Measurements from ENCODE around the gene GOSR2. TPM values are rescaled to one million over a fixed set of nuclear protein-coding genes. Genes with fewer than 3 reads are reported as not detected.
"Not testable (repeated sequence)": the region's sequence is repeated elsewhere in the genome, so short reads cannot be mapped to it uniquely, and the experiment has no call there.

Gene GOSR2
- total RNA-seq, 1 experiment from 2014 or later: 49.4 TPM

DNA sequence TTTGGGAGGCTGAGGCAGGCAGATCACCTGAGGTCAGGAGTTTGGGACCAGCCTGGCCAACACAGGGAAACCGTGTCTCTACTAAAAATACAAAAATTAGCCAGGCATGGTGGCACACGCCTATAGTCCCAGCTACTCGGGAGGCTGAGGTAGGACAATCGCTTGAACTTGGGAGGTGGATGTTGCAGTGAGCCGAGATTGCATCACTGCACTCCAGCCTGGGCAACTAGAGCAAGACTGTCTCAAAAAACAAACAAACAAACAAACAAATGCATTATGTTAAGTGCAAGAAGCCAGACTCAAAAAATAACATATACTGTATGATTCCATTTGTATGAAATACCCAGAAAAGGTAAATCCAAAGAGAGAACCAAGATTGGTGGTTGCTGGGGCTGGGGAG is 65.0 kb downstream of the GOSR2 start:
- DNase-seq (ENCODE audit: low read depth): not testable (repeated sequence)

DNA sequence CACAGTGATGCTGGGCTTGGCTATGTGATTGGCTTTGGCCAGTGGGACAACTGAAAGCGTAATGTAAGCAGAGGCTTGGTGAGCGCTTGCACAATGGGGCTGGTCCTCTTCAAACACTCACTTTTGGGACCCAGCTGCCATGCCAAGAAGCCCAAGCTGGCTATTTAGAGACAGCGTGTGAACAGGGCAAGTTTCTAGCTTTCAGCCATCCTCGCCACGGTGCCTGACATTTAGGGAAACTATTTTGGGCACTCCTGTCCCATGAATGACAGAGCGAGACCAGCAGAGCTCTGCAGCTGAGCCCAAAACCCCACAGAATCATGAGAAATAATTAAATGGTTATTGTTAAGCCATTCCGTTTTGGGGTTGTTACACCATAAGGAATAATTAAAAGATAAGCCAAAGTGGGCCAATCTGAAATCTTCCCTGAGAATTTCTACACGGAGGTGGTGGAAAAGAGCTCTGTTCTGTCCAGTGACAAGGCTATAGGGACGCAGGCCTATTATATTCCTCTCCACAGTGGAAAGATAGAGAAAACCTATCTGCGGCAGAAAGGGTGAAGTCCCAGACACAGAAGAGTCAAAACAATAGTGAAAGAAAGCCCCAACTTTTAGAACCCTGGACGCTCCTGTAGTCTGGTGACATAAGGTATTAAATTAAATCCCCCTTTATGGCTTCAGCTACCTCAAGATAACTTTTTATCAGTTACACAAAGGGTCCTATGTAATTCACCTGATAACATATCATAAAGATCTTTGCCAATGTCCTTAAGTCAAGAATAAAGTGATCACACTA is 66.9 kb downstream of the GOSR2 start:
- DNase-seq (ENCODE audit: low read depth): no peak

DNA sequence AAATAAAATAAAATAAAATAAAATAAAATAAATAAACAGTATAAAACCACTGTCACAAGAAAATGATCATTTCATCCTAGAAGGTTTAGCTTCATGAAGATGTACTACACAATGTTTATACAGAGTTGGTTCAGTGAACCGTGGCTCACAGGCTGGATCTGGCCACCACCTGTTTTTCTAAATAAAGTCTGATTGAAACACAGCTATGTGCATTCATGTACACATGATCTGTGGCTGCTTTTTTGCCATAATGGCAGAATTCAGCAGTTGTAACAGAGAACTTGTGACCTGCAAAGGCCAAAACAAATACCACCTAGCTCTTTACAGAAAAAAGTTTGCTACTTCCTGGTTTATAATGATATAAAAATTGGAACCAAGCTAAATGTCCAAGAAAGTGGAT is 68.7 kb downstream of the GOSR2 start:
- DNase-seq (ENCODE audit: low read depth): no peak

Small RNAs within 50 kb of the gene (small RNA-seq; reads per million reads assigned to genes)
- gene MIR5089 (not detected), gene RNU6ATAC3P (not detected)

Other genes with a start within 250 kb of the GOSR2 start
- 3.2 and 4.1 TPM in 2 replicates for gene WNT3, start 104.5 kb upstream of the GOSR2 start, total RNA-seq (2014; rRNA removed; shearing (Covaris generic))
- not detected in 2 replicates for gene WNT9B, start 71.6 kb upstream of the GOSR2 start, total RNA-seq (2014; rRNA removed; shearing (Covaris generic))
- 0.07 TPM in 1 of 2 replicates, not detected in the other for gene RPRML, start 56.1 kb downstream of the GOSR2 start, total RNA-seq (2014; rRNA removed; shearing (Covaris generic))